Tibial artery (tissue), 4 donors: Measurements from ENCODE around the gene SGCA.

Source experiments
- DNase-seq, 2 donors: peaks; one replicate each; pipeline ENCODE4 v3.0.0-alpha.2; 2019
- H3K27ac ChIP-seq, 2 donors: fragments of 200-600 bp; sonication (generic) in 1 of 2; 1 replicate in 1 of 2; 2 replicates in 1 of 2; pipeline ENCODE4 v1.5.1; 2018 to 2019; ENCODE audit warnings: mild to moderate bottlenecking in 1 of 2
- H3K27me3 ChIP-seq, 2 donors: fragments of 200-600 bp; sonication (generic) in 1 of 2; one replicate each; pipeline versions ENCODE4 v1.5.1 to v1.6.0; 2016 to 2019
- H3K36me3 ChIP-seq, 3 donors: fragments of 200-600 bp; sonication (generic) in 2 of 3; one replicate each; pipeline ENCODE4 v1.5.1; 2016 to 2019; ENCODE audit warnings: mild to moderate bottlenecking in 2 of 3
- H3K4me1 ChIP-seq, 4 donors: fragments of 200-600 bp; sonication (generic) in 2 of 4; 1 replicate in 3 of 4; 2 replicates in 1 of 4; pipeline ENCODE4 v1.5.1; 2016 to 2019
- H3K4me3 ChIP-seq, 2 donors: fragments of 200-600 bp; sonication (generic) in 1 of 2; 1 replicate in 1 of 2; 2 replicates in 1 of 2; pipeline ENCODE4 v1.5.1; 2018 to 2019; ENCODE audit warnings: mild to moderate bottlenecking in 2 of 2
- H3K9me3 ChIP-seq, 3 donors: fragments of 200-600 bp; sonication (generic) in 1 of 3; one replicate each; pipeline ENCODE4 v1.5.1; 2016 to 2019
- CTCF ChIP-seq, 2 experiments: fragments of 200-600 bp in 1 of 2; fragments of 450-650 bp in 1 of 2; IDR thresholded peaks; one replicate each; pipeline ENCODE4 v1.5.1; 2017 to 2019; ENCODE audit warnings: antibody characterized with exemption in 2 of 2, mild to moderate bottlenecking in 1 of 2, moderate library complexity in 1 of 2
- intact Hi-C: fragments of 100-400 bp; cut with DNase I; formaldehyde crosslinking; loops from one replicate; pipeline ENCODE4 v1.15.0; 2023; ENCODE audit warnings: low total_unique reads

Gene SGCA

GRCh38 chr17:50148226-50149090, 17.3 kb upstream of the SGCA start:
- H3K27ac ChIP-seq: peak overlapping the region; percentile 91 to 93
- H3K27me3 ChIP-seq: no peaks in the 10 kb centered on the region
- H3K4me3 ChIP-seq: peak overlapping the region; percentile 74 to 84
- peaks cover 16 to 26% (median 19%) of the 10 kb centered on the region in 3 donors for H3K36me3 ChIP-seq
- no peaks in the 10 kb centered on the region for H3K9me3 ChIP-seq
- peaks cover 0 to 73% (median 50%) of the 10 kb centered on the region in 4 donors for H3K4me1 ChIP-seq
- TF ChIP-seq CTCF (IDR thresholded peaks at IDR 0.05): peak in 1 of 2 experiments; percentile 19
- intact Hi-C loops: no loop called here
- peak; percentile 70 to 90 for DNase-seq

GRCh38 chr17:50149091-50149416, 16.8 kb upstream of the SGCA start:
- intact Hi-C loops: no loop called here
- peak overlapping the region; percentile 91 to 93 for H3K27ac ChIP-seq
- H3K4me1 ChIP-seq: peaks cover 0 to 79% (median 56%) of the 10 kb centered on the region in 4 donors
- H3K4me3 ChIP-seq: peak overlapping the region; percentile 74 to 84
- DNase-seq: no peak
- no peaks in the 10 kb centered on the region for H3K27me3 ChIP-seq
- TF ChIP-seq CTCF (IDR thresholded peaks at IDR 0.05): no peak
- peaks cover 10 to 21% (median 13%) of the 10 kb centered on the region in 3 donors for H3K36me3 ChIP-seq
- no peaks in the 10 kb centered on the region for H3K9me3 ChIP-seq

- Histone ChIP-seq H3K36me3 (peaks cover 4 to 14% (median 7%) of the 10 kb centered on the region in 3 donors), H3K27me3 (no peaks in the 10 kb centered on the region), H3K4me1 (peaks cover 0 to 81% (median 62%) of the 10 kb centered on the region in 4 donors), H3K4me3 (peak overlapping the region; percentile 74 to 84), H3K9me3 (no peaks in the 10 kb centered on the region), H3K27ac (peak overlapping the region; percentile 91 to 93)
- intact Hi-C loops: no loop called here
- peak in 1 of 2 donors; percentile 70 for DNase-seq
- TF ChIP-seq CTCF (IDR thresholded peaks at IDR 0.05): peak in 1 of 2 experiments; percentile 16
These were observed 16.1 kb upstream of the SGCA start for GRCh38 chr17:50149417-50150353.

GRCh38 chr17:50150354-50151040, 15.3 kb upstream of the SGCA start, which contains the start of gene PPP1R9B:
PPP1R9B (minus strand) TSS chr17:50150677; CDS start chr17:50150513, 164 bp downstream.
- H3K27ac ChIP-seq: peak within 1 kb of the TSS; percentile 91 to 93
- no peaks in the 10 kb centered on the region for H3K27me3 ChIP-seq
- intact Hi-C loops: no loop called here
- H3K9me3 ChIP-seq: no peaks in the 10 kb centered on the region
- H3K4me3 ChIP-seq: peak within 1 kb of the TSS; percentile 74 to 84
- DNase-seq: no peak
- peaks cover 0 to 81% (median 64%) of the 10 kb centered on the region in 4 donors for H3K4me1 ChIP-seq
- peaks cover 0 to 6% (median 0%) of the 10 kb centered on the region in 3 donors for H3K36me3 ChIP-seq
- TF ChIP-seq CTCF (IDR thresholded peaks at IDR 0.05): no peak
